OCI-LY3 (cell line): ENCODE results near the gene CHRDL1.

Experiments
- H2AFZ ChIP-seq: fragments of 200-600, 300-600 bp; shearing (Covaris generic); 2 replicates; pipeline ENCODE4 v1.6.0; 2014; ENCODE audit warnings: antibody characterized with exemption, low read depth, low read length
- H3K27ac ChIP-seq: fragments of 200-600, 300-600 bp; sonication (generic); 2 replicates; pipeline ENCODE4 v1.5.1; 2014; ENCODE audit warnings: mild to moderate bottlenecking, low read length, moderate library complexity, mixed read lengths
- H3K27me3 ChIP-seq: fragments of 200-600, 300-600 bp; sonication (generic); 2 replicates; pipeline ENCODE4 v1.6.1; 2014; ENCODE audit warnings: low read depth, low read length, mixed read lengths
- H3K36me3 ChIP-seq: fragments of 200-600, 300-600 bp; sonication (generic); replicated peaks from 2 replicates; pipeline ENCODE3; 2014; ENCODE audit warnings: low read depth, low read length, mixed read lengths
- H3K4me1 ChIP-seq: fragments of 300-600, 200-600 bp; sonication (generic); 2 replicates; pipeline ENCODE4 v1.6.1; 2014; ENCODE audit warnings: low read length, mixed read lengths
- H3K4me2 ChIP-seq: fragments of 200-600, 300-600 bp; sonication (generic); 2 replicates; pipeline ENCODE4 v1.6.1; 2014; ENCODE audit warnings: low read length, mixed read lengths
- H3K4me3 ChIP-seq: fragments of 300-600, 200-600 bp; sonication (generic); 2 replicates; pipeline ENCODE4 v1.5.1; 2014; ENCODE audit warnings: antibody characterized with exemption, mild to moderate bottlenecking, low read length, moderate library complexity
- H3K79me2 ChIP-seq: fragments of 300-600, 200-600 bp; shearing (Covaris generic); 2 replicates; pipeline ENCODE4 v1.6.1; 2014; ENCODE audit warnings: mild to moderate bottlenecking, low read length, mixed read lengths
- H3K9ac ChIP-seq: fragments of 300-600, 200-600 bp; shearing (Covaris generic); 2 replicates; pipeline ENCODE4 v1.6.0; 2014; ENCODE audit warnings: mild to moderate bottlenecking, low read length, moderate library complexity
- H3K9me3 ChIP-seq: fragments of 200-600, 300-600 bp; shearing (Covaris generic); 2 replicates; pipeline ENCODE4 v1.6.1; 2014; ENCODE audit warnings: low read length, mixed read lengths; ENCODE audit not compliant: insufficient read depth
- H4K20me1 ChIP-seq: fragments of 200-600, 300-600 bp; sonication (generic); 2 replicates; pipeline ENCODE4 v1.6.1; 2016; ENCODE audit warnings: low read length, mixed read lengths; ENCODE audit not compliant: insufficient read depth
- CTCF ChIP-seq: fragments of 200-600, 300-600 bp; sonication (generic); IDR thresholded peaks from 2 replicates; pipeline ENCODE4 v1.5.1; 2014; ENCODE audit warnings: antibody characterized with exemption, low read length, low read depth
- EZH2phosphoT487 ChIP-seq: fragments of 200-600 bp; shearing (Covaris generic); IDR thresholded peaks from 2 replicates; pipeline ENCODE4 v1.6.1; 2018; ENCODE audit warnings: antibody characterized with exemption, mixed run types, low read depth

The CHRDL1 gene

GRCh38 chrX:110722135-110722534 is 73.5 kb downstream of the CHRDL1 start:
- Histone ChIP-seq H3K27ac (no peak overlapping the region), H3K36me3 (no peaks in the 10 kb centered on the region), H3K4me1 (peaks cover 9% of the 10 kb centered on the region), H3K4me3 (no peak overlapping the region), H4K20me1 (no peaks in the 10 kb centered on the region), H3K4me2 (peak overlapping the region; percentile 39; the same call in 1 of the 2 replicates), H3K27me3 (no peaks in the 10 kb centered on the region), H2AFZ (no peak overlapping the region), H3K79me2 (no peaks in the 10 kb centered on the region), H3K9ac (no peak overlapping the region), H3K9me3 (no peaks in the 10 kb centered on the region)
- TF ChIP-seq CTCF = no peak
- TF ChIP-seq EZH2phosphoT487 = no peak

GRCh38 chrX:110713666-110714065 is 82.0 kb downstream of the CHRDL1 start:
- Histone ChIP-seq H3K4me1 (peaks cover 16% of the 10 kb centered on the region), H4K20me1 (no peaks in the 10 kb centered on the region), H3K9ac (no peak overlapping the region), H3K9me3 (no peaks in the 10 kb centered on the region), H2AFZ (no peak overlapping the region), H3K27me3 (no peaks in the 10 kb centered on the region), H3K27ac (no peak overlapping the region), H3K4me3 (no peak overlapping the region), H3K36me3 (no peaks in the 10 kb centered on the region), H3K4me2 (no peak overlapping the region), H3K79me2 (no peaks in the 10 kb centered on the region)
- TF ChIP-seq EZH2phosphoT487 (no peak), CTCF (no peak)

GRCh38 chrX:110706446-110706845 is 89.2 kb downstream of the CHRDL1 start:
- no peaks in the 10 kb centered on the region for H3K27me3 ChIP-seq
- TF ChIP-seq CTCF = no peak
- TF ChIP-seq EZH2phosphoT487 = no peak
- H3K36me3 ChIP-seq = no peaks in the 10 kb centered on the region
- H3K27ac ChIP-seq = no peak overlapping the region
- no peaks in the 10 kb centered on the region for H3K79me2 ChIP-seq
- no peak overlapping the region for H3K4me3 ChIP-seq
- H3K9me3 ChIP-seq = no peaks in the 10 kb centered on the region
- no peak overlapping the region for H3K9ac ChIP-seq
- no peak overlapping the region for H2AFZ ChIP-seq
- H4K20me1 ChIP-seq = no peaks in the 10 kb centered on the region
- peaks cover 5% of the 10 kb centered on the region; the same call in 1 of the 2 replicates for H3K4me1 ChIP-seq
- no peak overlapping the region for H3K4me2 ChIP-seq

GRCh38 chrX:110703641-110704040 is 92.0 kb downstream of the CHRDL1 start:
- Histone ChIP-seq H4K20me1 (no peaks in the 10 kb centered on the region), H3K4me2 (no peak overlapping the region), H3K9me3 (no peaks in the 10 kb centered on the region), H3K36me3 (no peaks in the 10 kb centered on the region), H2AFZ (no peak overlapping the region), H3K27me3 (no peaks in the 10 kb centered on the region), H3K27ac (no peak overlapping the region), H3K4me3 (no peak overlapping the region), H3K9ac (no peak overlapping the region), H3K79me2 (no peaks in the 10 kb centered on the region), H3K4me1 (peaks cover 19% of the 10 kb centered on the region)
- no peak for TF ChIP-seq CTCF
- no peak for TF ChIP-seq EZH2phosphoT487
